ENCODE results near the gene CEP192.

- TF ChIP-seq, protein P1, sequence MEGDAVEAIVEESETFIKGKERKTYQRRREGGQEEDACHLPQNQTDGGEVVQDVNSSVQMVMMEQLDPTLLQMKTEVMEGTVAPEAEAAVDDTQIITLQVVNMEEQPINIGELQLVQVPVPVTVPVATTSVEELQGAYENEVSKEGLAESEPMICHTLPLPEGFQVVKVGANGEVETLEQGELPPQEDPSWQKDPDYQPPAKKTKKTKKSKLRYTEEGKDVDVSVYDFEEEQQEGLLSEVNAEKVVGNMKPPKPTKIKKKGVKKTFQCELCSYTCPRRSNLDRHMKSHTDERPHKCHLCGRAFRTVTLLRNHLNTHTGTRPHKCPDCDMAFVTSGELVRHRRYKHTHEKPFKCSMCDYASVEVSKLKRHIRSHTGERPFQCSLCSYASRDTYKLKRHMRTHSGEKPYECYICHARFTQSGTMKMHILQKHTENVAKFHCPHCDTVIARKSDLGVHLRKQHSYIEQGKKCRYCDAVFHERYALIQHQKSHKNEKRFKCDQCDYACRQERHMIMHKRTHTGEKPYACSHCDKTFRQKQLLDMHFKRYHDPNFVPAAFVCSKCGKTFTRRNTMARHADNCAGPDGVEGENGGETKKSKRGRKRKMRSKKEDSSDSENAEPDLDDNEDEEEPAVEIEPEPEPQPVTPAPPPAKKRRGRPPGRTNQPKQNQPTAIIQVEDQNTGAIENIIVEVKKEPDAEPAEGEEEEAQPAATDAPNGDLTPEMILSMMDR (IDR thresholded peaks at IDR 0.05; ENCODE audit: low read depth, low read length, poor library complexity, severe bottlenecking) = no peak
- TF ChIP-seq EZH2phosphoT487 (IDR thresholded peaks at IDR 0.05; ENCODE audit: borderline replicate concordance, low read length) = no peak
Measured at GRCh38 chr18:13025233-13025632, 34.1 kb downstream of the CEP192 start.
